Right ventricle myocardium inferior (tissue), 1 donor: Measurements from ENCODE around the gene GJB1. TPM values are rescaled to one million over a fixed set of nuclear protein-coding genes. Genes with fewer than 3 reads are reported as not detected.
"Not testable (repeated sequence)": the region's sequence is repeated elsewhere in the genome, so short reads cannot be mapped to it uniquely, and the experiment has no call there.

ENCODE experiments used
- ATAC-seq: fragments of 200-7000 bp; cut with Tn5 transposase; one replicate; pipeline ENCODE4 v1.9.1; 2020; ENCODE audit warnings: mild to moderate bottlenecking, moderate library complexity
- DNase-seq: peaks from one replicate; pipeline ENCODE4 v3.0.0; 2021; ENCODE audit errors: missing footprints
- intact Hi-C: fragments of 100-400 bp; cut with DNase I; formaldehyde crosslinking; loops from one replicate; pipeline ENCODE4 v1.11.0; 2022
- total RNA-seq: library from RNA; stranded (reverse); fragmentation: NEBNext Ultra II Directional; extraction: Animal tissue kit (Norgen Biotek cat#: 25700); gene quantifications from one replicate; pipeline ENCODE4 v1.2.1, GENCODE V29; 2021
- donor health status: DM: no; HTN: yes; CAD: no; lungs with severe emphysema.

GJB1 gene
- total RNA-seq, 1 donor from 2014 or later, result not detected

GRCh38 chrX:71250841-71251240 lies 27.8 kb downstream of the GJB1 start:
- ATAC-seq (no peak), DNase-seq (no peak)
- intact Hi-C loops, result loop anchor here (5.0 kb wide), 1 partner anchor 69 kb away; no protein-coding TSS in a partner anchor

- intact Hi-C loops, result loop anchor here (5.0 kb wide), 1 partner anchor 69 kb away; no protein-coding TSS in a partner anchor
- ATAC-seq (no peak), DNase-seq (no peak)
Observed at GRCh38 chrX:71251466-71251973, 28.5 kb downstream of the GJB1 start.

- intact Hi-C loops, result loop anchor here (5.0 kb wide), 1 partner anchor 70 kb away; no protein-coding TSS in a partner anchor
- DNase-seq, result no peak
Observed at GRCh38 chrX:71252221-71252620, 29.2 kb downstream of the GJB1 start.

GRCh38 chrX:71253253-71254091 lies 30.4 kb downstream of the GJB1 start:
- ATAC-seq, result no peak
- peak; percentile 70 for DNase-seq
- intact Hi-C loops, result loop anchor here (1.0 to 5.0 kb wide), 3 partner anchors 30 to 113 kb away; partner anchors contain the start of genes NONO and TAF1

More at GRCh38 chrX:71252221-71252620, 29.2 kb downstream of the GJB1 start:
- no peak for ATAC-seq

- intact Hi-C loops, result loop anchor here (1.0 to 5.0 kb wide), 3 partner anchors 29 to 112 kb away; partner anchors contain the start of genes NONO and TAF1
- ATAC-seq, result peak; percentile 97
- peak; percentile 92 for DNase-seq
Observed at GRCh38 chrX:71254092-71254963, 31.3 kb downstream of the GJB1 start, which contains the start of gene ZMYM3. Gene ZMYM3, minus strand, starts transcription at chrX:71254140. Its CDS starts 885 bp downstream, at chrX:71253255.

GRCh38 chrX:71256051-71256450 lies 33.0 kb downstream of the GJB1 start:
- ATAC-seq (no peak), DNase-seq (no peak)
- intact Hi-C loops, result no loop called here

GRCh38 chrX:71256856-71257255 lies 33.8 kb downstream of the GJB1 start:
- DNase-seq, result no peak
- ATAC-seq, result no peak
- intact Hi-C loops, result no loop called here

- DNase-seq, ATAC-seq, intact Hi-C loops: not testable (repeated sequence)
Observed at GRCh38 chrX:71268624-71269023, 45.6 kb downstream of the GJB1 start.

- intact Hi-C loops, result no loop called here
- no peak for DNase-seq
- no peak for ATAC-seq
Observed at GRCh38 chrX:71269801-71270395, 46.9 kb downstream of the GJB1 start.

GRCh38 chrX:71272313-71272712 lies 49.3 kb downstream of the GJB1 start:
- intact Hi-C loops, ATAC-seq, DNase-seq: not testable (repeated sequence)

Other genes starting within 250 kb of the GJB1 start
- 49.5 TPM for gene SNX12, start 154.9 kb upstream of the GJB1 start, total RNA-seq
- 52.7 TPM for gene FOXO4, start 127.4 kb upstream of the GJB1 start, total RNA-seq
- not detected for gene CXorf65, start 116.5 kb upstream of the GJB1 start, total RNA-seq
- gene IL2RG, start 111.6 kb upstream of the GJB1 start, total RNA-seq, result 2.8 TPM
- 19.4 TPM for gene MED12, start 104.6 kb upstream of the GJB1 start, total RNA-seq
- 0.49 TPM for gene NLGN3, start 78.4 kb upstream of the GJB1 start, total RNA-seq
- gene ZMYM3, start 30.9 kb downstream of the GJB1 start, total RNA-seq, result 14.2 TPM
- gene NONO, start 60.4 kb downstream of the GJB1 start, total RNA-seq, result 120 TPM
- 105 TPM for gene ITGB1BP2, start 78.5 kb downstream of the GJB1 start, total RNA-seq
- gene TAF1, start 143.1 kb downstream of the GJB1 start, total RNA-seq, result 14.6 TPM